DND-41 (cell line): ENCODE results near the gene LMNTD2.

Experiments
- EZH2 ChIP-seq: IDR thresholded peaks from 3 replicates; pipeline ENCODE4 v1.6.1; 2012; ENCODE audit warnings: borderline replicate concordance, low read depth, mild to moderate bottlenecking, moderate library complexity, low read length, inconsistent platforms; ENCODE audit not compliant: severe bottlenecking
- TF ChIP-seq, protein P1 (sequence below): IDR thresholded peaks from 2 replicates; pipeline ENCODE4 v1.5.1; 2012; ENCODE audit warnings: borderline replicate concordance, low read length, moderate library complexity, mild to moderate bottlenecking; ENCODE audit not compliant: poor library complexity, severe bottlenecking; ENCODE audit errors: extremely low read depth

DNA sequence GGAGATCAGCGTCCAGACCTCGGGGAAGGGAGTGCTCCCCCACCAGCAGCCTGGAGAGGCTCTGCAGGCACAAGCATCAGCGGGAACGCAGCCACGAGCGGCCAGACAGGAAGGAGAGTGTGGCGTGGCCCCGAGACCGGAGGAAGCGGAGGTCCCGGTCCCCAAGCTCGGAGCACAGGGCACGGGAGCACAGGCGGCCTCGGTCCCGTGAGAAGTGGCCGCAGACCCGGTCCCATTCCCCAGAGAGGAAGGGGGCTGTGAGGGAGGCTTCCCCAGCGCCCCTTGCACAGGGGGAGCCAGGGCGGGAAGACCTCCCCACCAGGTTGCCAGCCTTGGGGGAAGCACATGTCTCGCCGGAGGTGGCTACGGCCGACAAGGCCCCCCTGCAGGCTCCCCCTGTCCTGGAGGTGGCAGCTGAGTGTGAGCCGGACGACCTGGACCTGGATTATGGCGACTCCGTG is 48.3 kb upstream of the LMNTD2 start:
- TF ChIP-seq, protein P1, sequence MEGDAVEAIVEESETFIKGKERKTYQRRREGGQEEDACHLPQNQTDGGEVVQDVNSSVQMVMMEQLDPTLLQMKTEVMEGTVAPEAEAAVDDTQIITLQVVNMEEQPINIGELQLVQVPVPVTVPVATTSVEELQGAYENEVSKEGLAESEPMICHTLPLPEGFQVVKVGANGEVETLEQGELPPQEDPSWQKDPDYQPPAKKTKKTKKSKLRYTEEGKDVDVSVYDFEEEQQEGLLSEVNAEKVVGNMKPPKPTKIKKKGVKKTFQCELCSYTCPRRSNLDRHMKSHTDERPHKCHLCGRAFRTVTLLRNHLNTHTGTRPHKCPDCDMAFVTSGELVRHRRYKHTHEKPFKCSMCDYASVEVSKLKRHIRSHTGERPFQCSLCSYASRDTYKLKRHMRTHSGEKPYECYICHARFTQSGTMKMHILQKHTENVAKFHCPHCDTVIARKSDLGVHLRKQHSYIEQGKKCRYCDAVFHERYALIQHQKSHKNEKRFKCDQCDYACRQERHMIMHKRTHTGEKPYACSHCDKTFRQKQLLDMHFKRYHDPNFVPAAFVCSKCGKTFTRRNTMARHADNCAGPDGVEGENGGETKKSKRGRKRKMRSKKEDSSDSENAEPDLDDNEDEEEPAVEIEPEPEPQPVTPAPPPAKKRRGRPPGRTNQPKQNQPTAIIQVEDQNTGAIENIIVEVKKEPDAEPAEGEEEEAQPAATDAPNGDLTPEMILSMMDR = no peak
- no peak for TF ChIP-seq EZH2
